SH-SY5Y (cell line): ENCODE data around the gene NCOA1.

Source experiments
- GATA2 ChIP-seq: IDR thresholded peaks from 2 replicates; pipeline ENCODE4 v1.6.1; 2011; ENCODE audit warnings: mild to moderate bottlenecking, low read depth, low read length
- GATA3 ChIP-seq: IDR thresholded peaks from 2 replicates; pipeline ENCODE4 v1.6.1; 2011; ENCODE audit warnings: low read depth, mild to moderate bottlenecking, low read length, moderate library complexity

DNA sequence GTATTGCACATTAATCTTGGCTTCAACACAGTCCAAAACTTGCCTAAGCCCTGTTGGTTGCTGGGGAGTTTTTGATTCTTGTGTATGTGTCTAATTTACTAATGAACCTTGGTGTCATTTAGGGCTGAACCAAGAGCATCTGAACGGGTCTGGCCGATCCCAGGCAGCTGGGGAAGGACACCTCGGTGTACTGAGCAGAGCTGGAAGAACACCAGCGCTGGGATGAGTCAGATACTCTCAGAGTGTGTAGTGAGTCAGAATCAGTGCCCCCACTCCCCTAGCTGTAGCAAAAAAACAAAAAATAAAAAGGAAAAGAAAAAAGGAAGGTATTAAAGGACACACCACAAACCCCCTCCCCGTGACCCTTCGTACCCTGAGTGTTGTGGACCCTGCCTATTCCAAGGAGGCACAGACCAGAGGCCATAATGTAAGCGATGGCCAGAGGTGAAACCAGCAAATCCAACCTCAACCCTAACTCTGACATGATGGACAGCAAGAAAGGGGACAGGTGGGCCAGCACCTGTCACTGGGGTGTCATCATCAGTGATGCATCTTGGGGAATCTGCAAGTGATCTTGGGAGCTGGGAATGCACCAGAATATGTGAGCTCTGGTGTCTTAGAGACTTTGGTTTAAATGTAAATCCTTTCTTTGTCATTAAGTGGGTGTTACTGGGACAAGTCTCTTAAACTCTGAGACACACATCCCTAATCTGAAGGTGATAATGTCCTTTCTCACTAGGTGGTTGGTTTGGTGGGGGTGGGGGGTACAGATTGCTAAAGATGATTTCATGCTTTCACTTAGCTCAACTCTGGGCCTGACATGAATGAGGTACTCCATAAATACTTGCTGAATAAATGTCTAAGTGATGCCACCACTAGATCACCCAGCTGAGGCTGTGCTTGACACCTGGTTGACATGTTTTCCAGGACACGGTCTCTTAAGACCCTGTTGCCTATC, 34.2 kb upstream of the NCOA1 start:
- TF ChIP-seq GATA2 (no peak), GATA3 (no peak)
